ENCODE data around the gene CAV2. TPM values are rescaled to one million over a fixed set of nuclear protein-coding genes. Genes with fewer than 3 reads are reported as not detected.

The CAV2 gene
- total RNA-seq, 1 donor from 2014 or later = 86.8 TPM

DNA sequence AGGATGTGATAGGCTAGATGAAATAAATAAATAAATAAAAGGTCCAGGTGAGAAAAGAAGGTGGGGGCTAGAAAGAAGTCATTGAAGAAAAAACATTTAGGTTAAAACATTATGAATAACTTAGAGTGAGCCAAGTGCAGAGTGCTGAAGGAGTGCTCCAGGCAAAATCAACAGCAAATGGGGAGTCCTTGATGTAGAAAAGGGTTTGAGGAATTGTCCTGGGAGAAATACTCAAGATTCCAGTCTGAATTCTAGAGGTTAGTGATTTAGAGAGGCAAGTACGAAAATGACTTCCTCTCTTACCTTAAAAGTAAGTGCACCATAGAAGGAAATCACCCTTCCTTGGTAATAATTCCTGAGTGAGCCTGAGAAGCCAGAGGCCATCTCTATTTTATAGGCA, 44.9 kb downstream of the CAV2 start:
- Mint-ChIP-seq H3K27me3 (ENCODE audit: unreplicated experiment) (no peaks in the 10 kb centered on the region), H3K9me3 (ENCODE audit: unreplicated experiment) (no peaks in the 10 kb centered on the region), H3K36me3 (ENCODE audit: unreplicated experiment) (peaks cover 61% of the 10 kb centered on the region), H3K27ac (ENCODE audit: unreplicated experiment) (peak overlapping the region; percentile 86), H3K4me3 (ENCODE audit: unreplicated experiment) (no peak overlapping the region), H3K4me1 (ENCODE audit: unreplicated experiment) (peaks cover 80% of the 10 kb centered on the region)
- no peak for TF ChIP-seq CTCF (IDR thresholded peaks at IDR 0.05)
- no peak for DNase-seq (ENCODE audit: extremely low spot score, unreplicated experiment)

- H3K4me1 Mint-ChIP-seq (ENCODE audit: unreplicated experiment) = peaks cover 75% of the 10 kb centered on the region
- no peak for DNase-seq (ENCODE audit: extremely low spot score, unreplicated experiment)
- H3K4me3 Mint-ChIP-seq (ENCODE audit: unreplicated experiment) = no peak overlapping the region
- TF ChIP-seq CTCF (IDR thresholded peaks at IDR 0.05) = no peak
- peaks cover 58% of the 10 kb centered on the region for H3K36me3 Mint-ChIP-seq (ENCODE audit: unreplicated experiment)
- no peaks in the 10 kb centered on the region for H3K27me3 Mint-ChIP-seq (ENCODE audit: unreplicated experiment)
- no peaks in the 10 kb centered on the region for H3K9me3 Mint-ChIP-seq (ENCODE audit: unreplicated experiment)
- H3K27ac Mint-ChIP-seq (ENCODE audit: unreplicated experiment) = peak overlapping the region; percentile 86
Observed at GRCh38 chr7:116545411-116545993, 46.0 kb downstream of the CAV2 start.

DNA sequence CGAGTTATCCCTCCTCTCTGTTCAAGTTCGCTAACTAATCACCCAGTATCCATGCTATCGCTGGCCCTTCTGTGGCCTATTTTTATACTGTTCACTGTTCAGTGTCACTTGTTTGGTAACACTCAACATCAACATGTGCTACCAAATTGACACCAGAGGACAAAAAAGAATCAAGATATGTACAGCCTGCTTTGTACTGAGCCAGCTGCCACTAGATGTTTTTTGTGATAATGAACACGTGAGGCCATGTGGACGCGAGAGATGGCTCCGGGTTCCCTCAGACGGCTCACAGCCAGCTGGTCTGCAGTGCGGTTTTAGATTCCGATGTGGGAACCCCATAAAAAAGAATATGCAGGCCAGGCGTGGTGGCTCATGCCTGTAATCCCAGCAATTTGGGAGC, 46.5 kb downstream of the CAV2 start:
- TF ChIP-seq CTCF (IDR thresholded peaks at IDR 0.05) = no peak

DNA sequence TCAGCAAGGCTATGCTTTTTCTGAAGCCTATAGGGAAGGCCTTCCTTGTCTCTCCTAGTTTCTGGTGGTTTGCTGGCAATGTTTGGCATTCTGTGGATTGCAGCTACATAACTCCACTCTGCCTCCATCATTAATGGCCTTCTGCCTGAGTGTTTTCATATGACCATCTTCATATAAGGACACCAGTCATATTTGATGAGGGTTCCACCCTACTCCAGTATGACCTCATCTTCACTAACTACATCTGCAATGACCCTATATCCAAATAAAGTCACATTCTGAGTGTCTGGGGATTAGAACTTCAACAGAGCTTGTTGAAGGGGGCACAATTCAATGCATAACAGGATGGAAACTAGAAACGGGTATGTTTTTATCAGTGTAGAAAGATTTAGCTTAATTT, 47.4 kb downstream of the CAV2 start:
- no peak for DNase-seq (ENCODE audit: extremely low spot score, unreplicated experiment)
- peaks cover 61% of the 10 kb centered on the region for H3K4me1 Mint-ChIP-seq (ENCODE audit: unreplicated experiment)
- no peaks in the 10 kb centered on the region for H3K27me3 Mint-ChIP-seq (ENCODE audit: unreplicated experiment)
- peaks cover 54% of the 10 kb centered on the region for H3K36me3 Mint-ChIP-seq (ENCODE audit: unreplicated experiment)
- peak overlapping the region; percentile 74 for H3K27ac Mint-ChIP-seq (ENCODE audit: unreplicated experiment)
- TF ChIP-seq CTCF (IDR thresholded peaks at IDR 0.05) = no peak
- H3K9me3 Mint-ChIP-seq (ENCODE audit: unreplicated experiment) = no peaks in the 10 kb centered on the region
- no peak overlapping the region for H3K4me3 Mint-ChIP-seq (ENCODE audit: unreplicated experiment)

More for the DNA sequence above, 46.5 kb downstream of the CAV2 start:
- Mint-ChIP-seq H3K9me3 (ENCODE audit: unreplicated experiment) (no peaks in the 10 kb centered on the region), H3K27me3 (ENCODE audit: unreplicated experiment) (no peaks in the 10 kb centered on the region), H3K27ac (ENCODE audit: unreplicated experiment) (peak overlapping the region; percentile 38), H3K4me1 (ENCODE audit: unreplicated experiment) (peaks cover 70% of the 10 kb centered on the region), H3K4me3 (ENCODE audit: unreplicated experiment) (no peak overlapping the region), H3K36me3 (ENCODE audit: unreplicated experiment) (peaks cover 54% of the 10 kb centered on the region)
- DNase-seq (ENCODE audit: extremely low spot score, unreplicated experiment) = no peak

- peaks cover 54% of the 10 kb centered on the region for H3K36me3 Mint-ChIP-seq (ENCODE audit: unreplicated experiment)
Observed at GRCh38 chr7:116547347-116547746, 47.8 kb downstream of the CAV2 start.

More at GRCh38 chr7:116547347-116547746, 47.8 kb downstream of the CAV2 start:
- Mint-ChIP-seq H3K4me3 (ENCODE audit: unreplicated experiment) (no peak overlapping the region), H3K27me3 (ENCODE audit: unreplicated experiment) (no peaks in the 10 kb centered on the region), H3K9me3 (ENCODE audit: unreplicated experiment) (no peaks in the 10 kb centered on the region), H3K27ac (ENCODE audit: unreplicated experiment) (peak overlapping the region; percentile 74), H3K4me1 (ENCODE audit: unreplicated experiment) (peaks cover 57% of the 10 kb centered on the region)
- DNase-seq (ENCODE audit: extremely low spot score, unreplicated experiment) = no peak
- no peak for TF ChIP-seq CTCF (IDR thresholded peaks at IDR 0.05)
